ENCODE data around the gene ZNF281.
"Not testable (repeated sequence)": the region's sequence is repeated elsewhere in the genome, so short reads cannot be mapped to it uniquely, and the experiment has no call there.

ZNF281 gene

GRCh38 chr1:200363264-200363933, 46.4 kb downstream of the ZNF281 start:
- no peak for DNase-seq

- DNase-seq = no peak
Observed at GRCh38 chr1:200362421-200362820, 47.4 kb downstream of the ZNF281 start.

GRCh38 chr1:200359610-200360163, 50.1 kb downstream of the ZNF281 start:
- no peak for DNase-seq

GRCh38 chr1:200357925-200358324, 51.9 kb downstream of the ZNF281 start:
- not testable (repeated sequence) for DNase-seq

- no peak for DNase-seq
Observed at GRCh38 chr1:200355801-200356200, 54.0 kb downstream of the ZNF281 start.
